Panc1 (cell line): ENCODE measurements around the gene TRIL. TPM values are rescaled to one million over a fixed set of nuclear protein-coding genes. Genes with fewer than 3 reads are reported as not detected.

Source experiments
- ATAC-seq: fragments of 200-7000 bp; cut with Tn5 transposase; 2 replicates; pipeline ENCODE4 v1.9.1; 2020; ENCODE audit warnings: mild to moderate bottlenecking, moderate library complexity
- BruUV-seq: library from RNA; stranded (reverse); fragments of 400-500 nt; replicated peaks from 2 replicates; lab custom pipeline; 2021; lab: Mats Ljungman, UMichigan
- CTCF ChIA-PET: fragments of 300-600 bp; sonication (Branson Sonifier 250); formaldehyde crosslinking; loops from one replicate; lab custom pipeline; 2022; ENCODE audit warnings: antibody characterized with exemption; lab: Charles Lee
- POLR2A ChIA-PET: fragments of 300-600 bp; sonication (Branson Sonifier 250); formaldehyde crosslinking; loops from one replicate; lab custom pipeline; 2022; ENCODE audit warnings: antibody characterized with exemption; lab: Charles Lee
- DNase-seq: peaks from one replicate; pipeline ENCODE4 v3.0.0-alpha.2; 2010; ENCODE audit warnings: low read depth, low spot score
- H3K27ac ChIP-seq: 2 replicates; pipeline ENCODE4 v1.5.1; 2011; ENCODE audit warnings: mild to moderate bottlenecking, low read length, inconsistent platforms
- H3K27me3 ChIP-seq: fragments of 200-500 bp; sonication (Bioruptor generic); 2 replicates; pipeline ENCODE4 v1.6.0; 2014; ENCODE audit warnings: low read length, inconsistent platforms; ENCODE audit not compliant: control insufficient read depth, insufficient read depth
- H3K36me3 ChIP-seq: fragments of 200-500 bp; sonication (Bioruptor generic); 2 replicates; pipeline ENCODE4 v1.5.1; 2014; ENCODE audit warnings: inconsistent platforms, mild to moderate bottlenecking, low read length, moderate library complexity; ENCODE audit not compliant: control insufficient read depth, insufficient read depth
- H3K4me1 ChIP-seq: 2 replicates; pipeline ENCODE4 v1.5.1; 2011; ENCODE audit warnings: inconsistent platforms, mild to moderate bottlenecking, low read length, moderate library complexity; ENCODE audit not compliant: control insufficient read depth, insufficient read depth
- H3K4me3 ChIP-seq, 2 experiments: 2 replicates each; pipeline ENCODE4 v1.5.1; 2011 to 2012; ENCODE audit warnings: low read depth in 2 of 2, low read length in 2 of 2, mild to moderate bottlenecking in 2 of 2, inconsistent platforms in 1 of 2, moderate library complexity in 1 of 2
- H3K9me3 ChIP-seq: fragments of 200-500 bp; sonication (Bioruptor generic); 2 replicates; pipeline ENCODE4 v1.5.1; 2014; ENCODE audit warnings: low read depth, mild to moderate bottlenecking, inconsistent platforms, low read length, moderate library complexity; ENCODE audit not compliant: control insufficient read depth, insufficient read depth
- CTCF ChIP-seq: fragments of 450-650 bp; IDR thresholded peaks from 2 replicates; pipeline ENCODE4 v1.5.1; 2017; ENCODE audit warnings: mild to moderate bottlenecking
- POLR2AphosphoS5 ChIP-seq: IDR thresholded peaks from 2 replicates; pipeline ENCODE4 v1.6.1; 2012; ENCODE audit warnings: mild to moderate bottlenecking, low read depth, low read length, moderate library complexity
- REST ChIP-seq, 2 experiments: IDR thresholded peaks; 2 replicates each; pipeline ENCODE4 v1.6.1; 2011 to 2012; ENCODE audit warnings: low read depth in 2 of 2, control low read depth in 1 of 2, low read length in 1 of 2, mild to moderate bottlenecking in 1 of 2, moderate library complexity in 1 of 2; ENCODE audit not compliant: insufficient read depth in 1 of 2
- SIN3A ChIP-seq: IDR thresholded peaks from 2 replicates; pipeline ENCODE4 v1.6.1; 2012; ENCODE audit warnings: low read depth, mild to moderate bottlenecking, low read length, moderate library complexity, borderline replicate concordance; ENCODE audit not compliant: insufficient read depth
- TCF7L2 ChIP-seq: IDR thresholded peaks from 2 replicates; pipeline ENCODE4 v1.6.1; 2011; ENCODE audit warnings: mild to moderate bottlenecking, low read depth, low read length, inconsistent platforms
- in situ Hi-C: cut with HindIII; loops from 2 replicates; pipeline ENCODE4 v1.10.0; 2016; ENCODE audit warnings: low sequenced_read_pairs, low pct_unique_long_range_greater_than_20kb
- intact Hi-C: fragments of 100-400 bp; cut with micrococcal nuclease; formaldehyde crosslinking; loops from one replicate; pipeline ENCODE4 v1.10.0; 2022; ENCODE audit not compliant: unreplicated experiment
- total RNA-seq: library from RNA; stranded (reverse); gene quantifications from one replicate; pipeline ENCODE4 v1.2.1, GENCODE V29; 2021; ENCODE audit not compliant: unreplicated experiment

Gene TRIL
- total RNA-seq, 1 experiment from 2014 or later, result not detected

- H3K27ac ChIP-seq, result no peak overlapping the region
- intact Hi-C loops (no loop called here), in situ Hi-C loops (no loop called here)
- H3K36me3 ChIP-seq, result no peaks in the 10 kb centered on the region
- H3K4me1 ChIP-seq, result no peaks in the 10 kb centered on the region
- no TSS peak for BruUV-seq
- no peak for TF ChIP-seq REST (IDR thresholded peaks at IDR 0.05; ENCODE audit: insufficient read depth in 1 of 2, low read depth in 2 of 2, low read length in 1 of 2)
- no peak for TF ChIP-seq SIN3A
- TF ChIP-seq CTCF, result no peak
- no peak for TF ChIP-seq POLR2AphosphoS5
- no peak for TF ChIP-seq TCF7L2
- DNase-seq (no peak), ATAC-seq (no peak)
- 0 out of 2 replicates have a peak, but pooled peaks cover 5% of the 10 kb centered on the region for H3K27me3 ChIP-seq
- CTCF ChIA-PET, result no interaction called here
- no peak overlapping the region for H3K4me3 ChIP-seq
- POLR2A ChIA-PET, result no interaction called here
- H3K9me3 ChIP-seq, result no peaks in the 10 kb centered on the region
These were observed 16.5 kb downstream of the TRIL start for GRCh38 chr7:28941633-28942032.

- ChIA-PET CTCF (no interaction called here), POLR2A (no interaction called here)
- ATAC-seq (no peak), DNase-seq (no peak)
- no peaks in the 10 kb centered on the region for H3K36me3 ChIP-seq
- in situ Hi-C loops, result no loop called here
- H3K27me3 ChIP-seq, result 0 out of 2 replicates have a peak, but pooled peaks cover 5% of the 10 kb centered on the region
- intact Hi-C loops, result no loop called here
- no TSS peak for BruUV-seq
- no peaks in the 10 kb centered on the region for H3K9me3 ChIP-seq
- TF ChIP-seq TCF7L2 (no peak), POLR2AphosphoS5 (no peak), REST (IDR thresholded peaks at IDR 0.05; ENCODE audit: insufficient read depth in 1 of 2, low read depth in 2 of 2, low read length in 1 of 2) (no peak), SIN3A (no peak), CTCF (no peak)
- H3K4me3 ChIP-seq, result no peak overlapping the region
- no peaks in the 10 kb centered on the region for H3K4me1 ChIP-seq
- H3K27ac ChIP-seq, result no peak overlapping the region
These were observed 17.3 kb downstream of the TRIL start for GRCh38 chr7:28940741-28941384.
